Left lung (tissue), 10 donors: ENCODE results near the gene NCBP3. TPM values are rescaled to one million over a fixed set of nuclear protein-coding genes. Genes with fewer than 3 reads are reported as not detected.

Experiments used
- ATAC-seq: fragments of 200-7000 bp; cut with Tn5 transposase; one replicate; pipeline ENCODE4 v1.9.1; 2020; ENCODE audit warnings: moderate library complexity
- DNase-seq, 4 donors: peaks; one replicate each; pipeline ENCODE4 v3.0.0-alpha.2; 2013 to 2020
- H3K27ac ChIP-seq, 2 donors: fragments of 200-600 bp; sonication (generic) in 1 of 2; one replicate each; pipeline versions ENCODE4 v1.5.0 to v1.8.0; 2020 to 2021
- H3K27me3 ChIP-seq, 2 donors: fragments of 200-600 bp; sonication (generic) in 1 of 2; one replicate each; pipeline versions ENCODE4 v1.5.0 to v1.8.0; 2020 to 2021
- H3K36me3 ChIP-seq, 2 donors: fragments of 200-600 bp; sonication (generic) in 1 of 2; one replicate each; pipeline versions ENCODE4 v1.5.0 to v1.8.0; 2020 to 2021
- H3K4me1 ChIP-seq, 2 donors: fragments of 200-600 bp; one replicate each; pipeline ENCODE4 v1.8.0; 2021
- H3K4me3 ChIP-seq, 2 donors: fragments of 200-600 bp; sonication (generic) in 1 of 2; one replicate each; pipeline versions ENCODE4 v1.5.0 to v1.8.0; 2020 to 2021; ENCODE audit warnings: mild to moderate bottlenecking in 1 of 2
- H3K9me3 ChIP-seq, 2 donors: fragments of 200-600 bp; sonication (generic) in 1 of 2; one replicate each; pipeline versions ENCODE4 v1.5.0 to v1.8.0; 2020 to 2021
- CTCF ChIP-seq, 2 donors: fragments of 200-600 bp; sonication (generic) in 1 of 2; IDR thresholded peaks; one replicate each; pipeline versions ENCODE4 v1.5.0 to v1.8.0; 2021; ENCODE audit warnings: antibody characterized with exemption in 2 of 2
- intact Hi-C, 2 donors: fragments of 100-400 bp; cut with DNase I; formaldehyde crosslinking; loops; one replicate each; pipeline versions ENCODE4 v1.11.2 to v1.14.2; 2022
- polyA plus RNA-seq, 6 donors: library from polyadenylated mRNA; unstranded; fragments of 120-200 nt; gene quantifications; one replicate each; pipeline ENCODE4 v1.2.1, GENCODE V29; 2013; ENCODE audit not compliant: insufficient read length in 6 of 6
- total RNA-seq, 2 donors: library from RNA; stranded (reverse); fragmentation: NEBNext Ultra II Directional; extraction: Animal tissue kit (Norgen Biotek cat#: 25700); gene quantifications; one replicate each; pipeline ENCODE4 v1.2.1, GENCODE V29; 2021
- donor health status: DM: no; HTN: yes; CAD: no.
- donor health status: DM: no; HTN: no; CAD: no.

NCBP3 gene
- total and polyA plus RNA-seq, 8 donors, result 30.6 to 112 (median 104) TPM

- no peak for ATAC-seq
These were observed 31.2 kb upstream of the NCBP3 start for GRCh38 chr17:3877220-3877619.

GRCh38 chr17:3875317-3875716 is 29.3 kb upstream of the NCBP3 start:
- H3K9me3 ChIP-seq, result no peaks in the 10 kb centered on the region
- H3K27ac ChIP-seq, result no peak overlapping the region
- peaks cover 0 to 74% of the 10 kb centered on the region in 2 donors for H3K36me3 ChIP-seq
- no peak for TF ChIP-seq CTCF (IDR thresholded peaks at IDR 0.05)
- H3K4me1 ChIP-seq, result no peaks in the 10 kb centered on the region
- no peak overlapping the region for H3K4me3 ChIP-seq
- ATAC-seq (no peak), DNase-seq (no peak)
- intact Hi-C loops, result no loop called here
- H3K27me3 ChIP-seq, result no peaks in the 10 kb centered on the region

More at GRCh38 chr17:3877220-3877619, 31.2 kb upstream of the NCBP3 start:
- Histone ChIP-seq H3K36me3 (peaks cover 0 to 72% of the 10 kb centered on the region in 2 donors), H3K4me3 (no peak overlapping the region), H3K27ac (no peak overlapping the region), H3K9me3 (no peaks in the 10 kb centered on the region), H3K27me3 (no peaks in the 10 kb centered on the region), H3K4me1 (no peaks in the 10 kb centered on the region)
- DNase-seq, result no peak
- no peak for TF ChIP-seq CTCF (IDR thresholded peaks at IDR 0.05)
- intact Hi-C loops, result no loop called here

- no peak for ATAC-seq
- H3K36me3 ChIP-seq, result peaks cover 0 to 72% of the 10 kb centered on the region in 2 donors
- TF ChIP-seq CTCF (IDR thresholded peaks at IDR 0.05), result no peak
- intact Hi-C loops, result no loop called here
- H3K4me3 ChIP-seq, result no peak overlapping the region
- H3K9me3 ChIP-seq, result no peaks in the 10 kb centered on the region
- no peak overlapping the region for H3K27ac ChIP-seq
- DNase-seq, result no peak
- H3K4me1 ChIP-seq, result no peaks in the 10 kb centered on the region
- no peaks in the 10 kb centered on the region for H3K27me3 ChIP-seq
These were observed 27.8 kb upstream of the NCBP3 start for GRCh38 chr17:3873862-3874261.

DNA sequence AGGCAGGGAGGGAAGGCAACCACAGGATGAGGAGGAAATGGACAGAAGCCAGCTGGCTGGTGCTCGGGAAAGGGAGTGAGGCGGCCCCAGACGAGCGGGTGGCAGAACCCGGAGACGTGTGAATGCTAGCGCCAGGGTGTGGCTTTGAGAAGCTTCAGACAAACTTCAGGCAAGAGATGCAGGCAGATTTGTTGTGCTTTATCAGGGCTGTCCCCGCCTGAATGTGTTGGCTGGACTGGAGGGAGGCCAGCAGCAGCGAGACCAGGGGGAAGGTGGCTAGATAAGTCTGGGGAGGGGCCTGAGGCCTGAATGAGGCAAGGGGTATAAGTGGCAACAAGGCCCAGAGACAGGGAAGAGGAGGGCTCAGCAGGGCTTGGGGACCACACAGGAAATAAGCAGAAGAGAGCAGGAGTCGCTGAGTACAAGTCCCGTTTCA is 24.8 kb upstream of the NCBP3 start:
- ATAC-seq (peak; percentile 41), DNase-seq (no peak)
- TF ChIP-seq CTCF (IDR thresholded peaks at IDR 0.05), result no peak
- Histone ChIP-seq H3K36me3 (peaks cover 0 to 52% of the 10 kb centered on the region in 2 donors), H3K27ac (no peak overlapping the region), H3K27me3 (no peaks in the 10 kb centered on the region), H3K4me3 (no peak overlapping the region), H3K9me3 (no peaks in the 10 kb centered on the region), H3K4me1 (no peaks in the 10 kb centered on the region)
- intact Hi-C loops, result no loop called here

- Histone ChIP-seq H3K4me1 (no peaks in the 10 kb centered on the region), H3K9me3 (no peaks in the 10 kb centered on the region), H3K4me3 (no peak overlapping the region), H3K27ac (no peak overlapping the region), H3K27me3 (no peaks in the 10 kb centered on the region), H3K36me3 (peaks cover 0 to 32% of the 10 kb centered on the region in 2 donors)
- intact Hi-C loops, result no loop called here
- TF ChIP-seq CTCF (IDR thresholded peaks at IDR 0.05), result no peak
- DNase-seq (no peak), ATAC-seq (no peak)
These were observed 21.6 kb upstream of the NCBP3 start for GRCh38 chr17:3867606-3868005.
